Upper lobe of left lung (tissue), 6 donors: ENCODE measurements around the gene UNC5C. TPM values are rescaled to one million over a fixed set of nuclear protein-coding genes. Genes with fewer than 3 reads are reported as not detected.

Experiments
- ATAC-seq, 2 donors: fragments of 200-7000 bp; cut with Tn5 transposase; one replicate each; pipeline ENCODE4 v1.9.1; 2022; ENCODE audit warnings: mild to moderate bottlenecking in 2 of 2, moderate library complexity in 2 of 2; ENCODE audit not compliant: low FRiP score in 2 of 2
- DNase-seq, 2 donors: peaks; one replicate each; pipeline ENCODE4 v3.0.0-alpha.2; 2019 to 2020
- H3K27ac ChIP-seq, 4 donors: fragments of 200-600 bp; sonication (generic); one replicate each; pipeline ENCODE4 v1.5.1; 2016 to 2019
- H3K27me3 ChIP-seq, 4 donors: fragments of 200-600 bp; sonication (generic); one replicate each; pipeline ENCODE4 v1.5.1; 2017 to 2019
- H3K36me3 ChIP-seq, 4 donors: fragments of 200-600 bp; sonication (generic); one replicate each; pipeline ENCODE4 v1.5.1; 2016 to 2019
- H3K4me1 ChIP-seq, 4 donors: fragments of 200-600 bp; sonication (generic); one replicate each; pipeline ENCODE4 v1.5.1; 2018 to 2019
- H3K4me3 ChIP-seq, 4 donors: fragments of 200-600 bp; sonication (generic); one replicate each; pipeline ENCODE4 v1.5.1; 2017 to 2019; ENCODE audit warnings: mild to moderate bottlenecking in 2 of 4, moderate library complexity in 1 of 4
- H3K9me3 ChIP-seq, 4 donors: fragments of 200-600 bp; sonication (generic); one replicate each; pipeline ENCODE4 v1.5.1; 2018 to 2019
- CTCF ChIP-seq, 6 experiments: fragments of 450-650 bp in 4 of 6; fragments of 200-600 bp in 2 of 6; sonication (generic) in 2 of 6; IDR thresholded peaks; one replicate each; pipeline ENCODE4 v1.5.1; 2016 to 2019; ENCODE audit warnings: antibody characterized with exemption in 6 of 6
- EP300 ChIP-seq, 4 donors: sonication (generic); formaldehyde crosslinking; IDR thresholded peaks; one replicate each; pipeline ENCODE4 v1.5.1; 2017; ENCODE audit warnings: antibody characterized with exemption in 4 of 4, control low read depth in 2 of 4
- POLR2A ChIP-seq, 4 donors: fragments of 450-650 bp; IDR thresholded peaks; one replicate each; pipeline ENCODE4 v1.5.1; 2016 to 2017; ENCODE audit warnings: antibody characterized with exemption in 4 of 4, mild to moderate bottlenecking in 2 of 4
- POLR2AphosphoS5 ChIP-seq, 2 donors: sonication (generic); formaldehyde crosslinking; IDR thresholded peaks; one replicate each; pipeline ENCODE4 v1.5.1; 2017; ENCODE audit warnings: antibody characterized with exemption in 2 of 2
- whole genome bisulfite sequencing, 2 donors: methylation state at CpG; one replicate each; pipeline ENCODE4 v1.1.5; 2017 to 2018; 5-methylcytosine and 5-hydroxymethylcytosine counted together
- total RNA-seq, 6 donors: library from RNA; depleted of rRNA in 4 of 6; stranded (reverse); fragments of >200 nt in 4 of 6; gene quantifications; one replicate each; pipeline versions ENCODE4 v1.1.0 to v1.2.1, GENCODE V29; 2016 to 2021
- donor health status: DM: no; HTN: no; CAD: no; lungs with moderate emphysema.
- donor health status: DM: no; HTN: yes; CAD: no; lungs with severe emphysema.

The UNC5C gene
- total RNA-seq, 6 donors from 2014 or later, result 1.8 to 14.7 (median 3.2) TPM

GRCh38 chr4:95129821-95130311, 418.9 kb downstream of the UNC5C start:
- ATAC-seq, result peak; percentile 61 to 95
- DNase-seq, result peak in 1 of 2 donors; percentile 49
- H3K4me3 ChIP-seq, result no peak overlapping the region
- peaks cover 0 to 3% (median 0%) of the 10 kb centered on the region in 4 donors for H3K4me1 ChIP-seq
- H3K27ac ChIP-seq, result no peak overlapping the region
- no peaks in the 10 kb centered on the region for H3K36me3 ChIP-seq
- no peaks in the 10 kb centered on the region for H3K9me3 ChIP-seq
- H3K27me3 ChIP-seq, result no peaks in the 10 kb centered on the region
- TF ChIP-seq POLR2AphosphoS5 (IDR thresholded peaks at IDR 0.05) (no peak), CTCF (IDR thresholded peaks at IDR 0.05) (no peak), POLR2A (IDR thresholded peaks at IDR 0.05) (no peak), EP300 (IDR thresholded peaks at IDR 0.05) (peak in 1 of 4 donors; percentile 38)
- WGBS, 2 donors, result 39 to 40% methylated on average over 7 of the region's 7 CpGs

- Histone ChIP-seq H3K27ac (no peak overlapping the region), H3K36me3 (no peaks in the 10 kb centered on the region), H3K27me3 (no peaks in the 10 kb centered on the region), H3K4me1 (peaks cover 0 to 3% (median 0%) of the 10 kb centered on the region in 4 donors), H3K9me3 (no peaks in the 10 kb centered on the region), H3K4me3 (no peak overlapping the region)
- WGBS, 2 donors, result 56 to 60% methylated on average over 4 of the region's 4 CpGs
- no peak for DNase-seq
- TF ChIP-seq POLR2AphosphoS5 (IDR thresholded peaks at IDR 0.05) (no peak), POLR2A (IDR thresholded peaks at IDR 0.05) (no peak), EP300 (IDR thresholded peaks at IDR 0.05) (no peak), CTCF (IDR thresholded peaks at IDR 0.05) (no peak)
- ATAC-seq, result no peak
Measured at GRCh38 chr4:95129031-95129430, 419.7 kb downstream of the UNC5C start.

GRCh38 chr4:95124906-95125504, 423.8 kb downstream of the UNC5C start:
- TF ChIP-seq EP300 (IDR thresholded peaks at IDR 0.05) (no peak), CTCF (IDR thresholded peaks at IDR 0.05) (peak in 2 of 6 experiments; percentile 37 to 41)
- H3K9me3 ChIP-seq, result no peaks in the 10 kb centered on the region
- no peaks in the 10 kb centered on the region for H3K4me1 ChIP-seq
- no peak overlapping the region for H3K4me3 ChIP-seq
- H3K27ac ChIP-seq, result no peak overlapping the region
- 58 to 62% methylated on average over 4 of the region's 4 CpGs for WGBS, 2 donors
- no peaks in the 10 kb centered on the region for H3K27me3 ChIP-seq
- no peaks in the 10 kb centered on the region for H3K36me3 ChIP-seq
- peak in 1 of 2 donors; percentile 25 for DNase-seq
- ATAC-seq, result peak in 1 of 2 donors; percentile 63

- no peak for ATAC-seq
- DNase-seq, result no peak
- WGBS, 2 donors, result 62 to 78% methylated on average over 9 of the region's 9 CpGs
Measured at GRCh38 chr4:95122001-95122400, 426.8 kb downstream of the UNC5C start.

More at GRCh38 chr4:95122001-95122400, 426.8 kb downstream of the UNC5C start:
- Histone ChIP-seq H3K36me3 (no peaks in the 10 kb centered on the region), H3K4me3 (no peak overlapping the region), H3K27me3 (no peaks in the 10 kb centered on the region), H3K27ac (no peak overlapping the region), H3K9me3 (no peaks in the 10 kb centered on the region), H3K4me1 (no peaks in the 10 kb centered on the region)
- no peak for TF ChIP-seq POLR2AphosphoS5 (IDR thresholded peaks at IDR 0.05)
- no peak for TF ChIP-seq POLR2A (IDR thresholded peaks at IDR 0.05)
- no peak for TF ChIP-seq EP300 (IDR thresholded peaks at IDR 0.05)
- no peak for TF ChIP-seq CTCF (IDR thresholded peaks at IDR 0.05)
